ENCODE data around the gene EEF1E1. TPM values are rescaled to one million over a fixed set of nuclear protein-coding genes. Genes with fewer than 3 reads are reported as not detected.

Gene EEF1E1
- total RNA-seq, 1 donor from 2014 or later, result 15.5 TPM

- peak; percentile 96 for DNase-seq
- H3K4me3 ChIP-seq, result peak within 1 kb of the TSS; percentile 95
- H3K4me1 ChIP-seq, result peaks cover 27% of the 10 kb centered on the region
- no peaks in the 10 kb centered on the region for H3K9me3 ChIP-seq (replicated peaks)
- H3K27me3 ChIP-seq (ENCODE audit: low read depth), result no peaks in the 10 kb centered on the region
- intact Hi-C loops (cut with micrococcal nuclease), result no loop called here
- H3K36me3 ChIP-seq, result peaks cover 17% of the 10 kb centered on the region
- peak within 1 kb of the TSS; percentile 94 for H3K27ac ChIP-seq (replicated peaks)
- no peak for TF ChIP-seq CTCF (IDR thresholded peaks at IDR 0.05; ENCODE audit: borderline replicate concordance)
These were observed 38.3 kb downstream of the EEF1E1 start, which contains the start of gene BLOC1S5 for GRCh38 chr6:8063761-8064637. Gene BLOC1S5, minus strand, starts transcription at chr6:8064389. Its CDS starts 13 bp downstream, at chr6:8064376.

- peaks cover 24% of the 10 kb centered on the region for H3K36me3 ChIP-seq
- intact Hi-C loops (cut with micrococcal nuclease), result no loop called here
- no peak for DNase-seq
- H3K4me3 ChIP-seq, result no peak overlapping the region
- H3K27me3 ChIP-seq (ENCODE audit: low read depth), result no peaks in the 10 kb centered on the region
- no peak for TF ChIP-seq CTCF (IDR thresholded peaks at IDR 0.05; ENCODE audit: borderline replicate concordance)
- peaks cover 32% of the 10 kb centered on the region for H3K4me1 ChIP-seq
- H3K9me3 ChIP-seq (replicated peaks), result no peaks in the 10 kb centered on the region
- no peak overlapping the region for H3K27ac ChIP-seq (replicated peaks)
These were observed 40.6 kb downstream of the EEF1E1 start for GRCh38 chr6:8061736-8062135.

GRCh38 chr6:8060346-8060745, 42.0 kb downstream of the EEF1E1 start:
- no peaks in the 10 kb centered on the region for H3K9me3 ChIP-seq (replicated peaks)

GRCh38 chr6:8059129-8059528, 43.2 kb downstream of the EEF1E1 start:
- intact Hi-C loops (cut with micrococcal nuclease), result loop anchor here (5.0 kb wide), 1 partner anchor 337 kb away; no protein-coding TSS in a partner anchor
- peaks cover 30% of the 10 kb centered on the region for H3K36me3 ChIP-seq

More at GRCh38 chr6:8060346-8060745, 42.0 kb downstream of the EEF1E1 start:
- peaks cover 32% of the 10 kb centered on the region for H3K4me1 ChIP-seq
- peaks cover 30% of the 10 kb centered on the region for H3K36me3 ChIP-seq
- no peaks in the 10 kb centered on the region for H3K27me3 ChIP-seq (ENCODE audit: low read depth)
- no peak for DNase-seq
- H3K4me3 ChIP-seq, result no peak overlapping the region
- intact Hi-C loops (cut with micrococcal nuclease), result no loop called here
- no peak overlapping the region for H3K27ac ChIP-seq (replicated peaks)
- no peak for TF ChIP-seq CTCF (IDR thresholded peaks at IDR 0.05; ENCODE audit: borderline replicate concordance)

GRCh38 chr6:8057793-8058192, 44.6 kb downstream of the EEF1E1 start:
- intact Hi-C loops (cut with micrococcal nuclease), result loop anchor here (5.0 kb wide), 1 partner anchor 335 kb away; no protein-coding TSS in a partner anchor
- H3K36me3 ChIP-seq, result peaks cover 30% of the 10 kb centered on the region
- no peaks in the 10 kb centered on the region for H3K27me3 ChIP-seq (ENCODE audit: low read depth)
- H3K9me3 ChIP-seq (replicated peaks), result no peaks in the 10 kb centered on the region
- TF ChIP-seq CTCF (IDR thresholded peaks at IDR 0.05; ENCODE audit: borderline replicate concordance), result no peak
- H3K4me1 ChIP-seq, result peaks cover 11% of the 10 kb centered on the region
- DNase-seq, result no peak
- H3K27ac ChIP-seq (replicated peaks), result no peak overlapping the region
- H3K4me3 ChIP-seq, result no peak overlapping the region

More at GRCh38 chr6:8059129-8059528, 43.2 kb downstream of the EEF1E1 start:
- no peak overlapping the region for H3K4me3 ChIP-seq
- TF ChIP-seq CTCF (IDR thresholded peaks at IDR 0.05; ENCODE audit: borderline replicate concordance), result peak; percentile 60
- H3K27ac ChIP-seq (replicated peaks), result no peak overlapping the region
- H3K27me3 ChIP-seq (ENCODE audit: low read depth), result no peaks in the 10 kb centered on the region
- H3K9me3 ChIP-seq (replicated peaks), result no peaks in the 10 kb centered on the region
- DNase-seq, result no peak
- H3K4me1 ChIP-seq, result peaks cover 24% of the 10 kb centered on the region
